Naive thymus-derived CD8-positive, alpha-beta T cell (primary cell): ENCODE results near the gene DAPK2. TPM values are rescaled to one million over a fixed set of nuclear protein-coding genes. Genes with fewer than 3 reads are reported as not detected.
"Not testable (repeated sequence)": the region's sequence is repeated elsewhere in the genome, so short reads cannot be mapped to it uniquely, and the experiment has no call there.

Experiments used
- ATAC-seq, 2 donors: fragments of 150-1000 bp; cut with Tn5 transposase in 1 of 2; sonication (Bioruptor Pico), chemical (Tn5 transposase) in 1 of 2; 1 replicate in 1 of 2; 2 replicates in 1 of 2; pipeline ENCODE4 v1.10.0; 2021; ENCODE audit warnings: mild to moderate bottlenecking in 2 of 2, moderate library complexity in 2 of 2
- POLR2A ChIA-PET: fragments of 350-600 bp; sonication (Branson Sonifier 250); formaldehyde crosslinking; loops from one replicate; lab custom pipeline; 2021; ENCODE audit warnings: antibody characterized with exemption; lab: Charles Lee
- DNase-seq, 10 donors: peaks; one replicate each; pipeline versions ENCODE4 v3.0.0 to v3.0.0-alpha.2; 2020 to 2022
- H3K27ac Mint-ChIP-seq, 10 donors: one replicate each; pipeline ENCODE4 v1.8.0; 2020 to 2022; ENCODE audit warnings: mild to moderate bottlenecking in 10 of 10, mixed read lengths in 10 of 10, moderate library complexity in 4 of 10, inconsistent platforms in 1 of 10
- H3K27me3 Mint-ChIP-seq, 5 donors: one replicate each; pipeline ENCODE4 v1.8.0; 2021 to 2022; ENCODE audit warnings: mixed read lengths in 5 of 5
- H3K36me3 Mint-ChIP-seq, 3 donors: one replicate each; pipeline ENCODE4 v1.8.0; 2020 to 2022; ENCODE audit warnings: mixed read lengths in 3 of 3, mild to moderate bottlenecking in 2 of 3, inconsistent platforms in 1 of 3
- H3K4me1 Mint-ChIP-seq, 4 donors: one replicate each; pipeline ENCODE4 v1.8.0; 2021 to 2022; ENCODE audit warnings: mixed read lengths in 4 of 4
- H3K4me3 Mint-ChIP-seq, 10 donors: one replicate each; pipeline ENCODE4 v1.8.0; 2020 to 2022; ENCODE audit warnings: mild to moderate bottlenecking in 10 of 10, mixed read lengths in 10 of 10, moderate library complexity in 6 of 10, inconsistent platforms in 1 of 10
- H3K9me3 Mint-ChIP-seq, 9 donors: one replicate each; pipeline ENCODE4 v1.8.0; 2020 to 2022; ENCODE audit warnings: mixed read lengths in 9 of 9, mild to moderate bottlenecking in 3 of 9, inconsistent platforms in 1 of 9, moderate library complexity in 1 of 9
- polyA plus RNA-seq, 3 donors: library from polyadenylated mRNA; unstranded; fragments of 300-500 nt; fragmentation: Illumina TruSeq; gene quantifications; one replicate each; pipeline ENCODE4 v1.2.3, GENCODE V29; 2021
- total RNA-seq, 8 experiments: library from RNA in 2 of 8; stranded (reverse) in 2 of 8; gene quantifications; one replicate each; pipeline ENCODE4 v1.2.3 and lab custom pipeline; 2021 to 2026

The DAPK2 gene
- total RNA-seq (1 to 10 TPM; 1.3 to 1.6 TPM), polyA plus RNA-seq (1 to 10 TPM in 2 of 3 donors, under 1 TPM in 1; 0.41 to 4.0 (median 1.1) TPM), total RNA-seq (lab: John Stamatoyannopoulos, UW) (0.19 to 15.8 (median 0.71) reads per million in 6 experiments)

GRCh38 chr15:64046421-64047153, at the start of gene DAPK2:
DAPK2 (minus strand) TSS chr15:64046485; CDS start chr15:64040261, 6,224 bp downstream.
- H3K36me3 Mint-ChIP-seq: no peaks in the 10 kb centered on the region
- ATAC-seq (peak; percentile 84 to 88), DNase-seq (peak; percentile 41 to 76 (median 66))
- POLR2A ChIA-PET: interaction anchor here (0.6 to 1.7 kb wide), 5 partner anchors 10 to 436 kb away, joined by 3 to 6 read pairs (median 5); no protein-coding TSS in a partner anchor
- H3K9me3 Mint-ChIP-seq: no peaks in the 10 kb centered on the region
- peaks cover 5 to 49% (median 9%) of the 10 kb centered on the region in 4 donors for H3K4me1 Mint-ChIP-seq
- peaks cover 4 to 21% (median 18%) of the 10 kb centered on the region in 5 donors for H3K27me3 Mint-ChIP-seq
- H3K4me3 Mint-ChIP-seq: peak within 1 kb of the TSS; percentile 71 to 88 (median 84)
- H3K27ac Mint-ChIP-seq: peak within 1 kb of the TSS in 9 of 10 donors; percentile 19 to 92 (median 73)

GRCh38 chr15:64095431-64095794, 49.1 kb upstream of the DAPK2 start:
- Mint-ChIP-seq H3K27me3 (no peaks in the 10 kb centered on the region), H3K4me3 (peak overlapping the region; percentile 93 to 100 (median 97)), H3K36me3 (peaks cover 0 to 9% (median 2%) of the 10 kb centered on the region in 3 donors), H3K9me3 (no peaks in the 10 kb centered on the region), H3K27ac (peak overlapping the region; percentile 94 to 100 (median 100)), H3K4me1 (peaks cover 37 to 91% (median 84%) of the 10 kb centered on the region in 4 donors)
- POLR2A ChIA-PET: interaction anchor here (0.6 to 3.6 kb wide), 14 partner anchors 9 to 904 kb away, joined by 3 to 27 read pairs (median 4); partner anchors contain the start of genes PPIB, SNX22, TRIP4 and USP3
- DNase-seq: no peak
- no peak for ATAC-seq

GRCh38 chr15:64093627-64094417, 47.5 kb upstream of the DAPK2 start, which contains the start of gene CIAO2A:
CIAO2A (minus strand) TSS chr15:64093838; CDS start chr15:64093768, 70 bp downstream.
- Mint-ChIP-seq H3K4me1 (peaks cover 42 to 89% (median 80%) of the 10 kb centered on the region in 4 donors), H3K27ac (peak within 1 kb of the TSS; percentile 94 to 100 (median 100)), H3K27me3 (no peaks in the 10 kb centered on the region), H3K36me3 (peaks cover 3 to 19% (median 4%) of the 10 kb centered on the region in 3 donors), H3K9me3 (no peaks in the 10 kb centered on the region), H3K4me3 (peak within 1 kb of the TSS; percentile 93 to 100 (median 97))
- POLR2A ChIA-PET: interaction anchor here (0.6 to 3.6 kb wide), 17 partner anchors 9 to 902 kb away, joined by 3 to 27 read pairs (median 4); partner anchors contain the start of genes PPIB, TRIP4 and USP3
- ATAC-seq: peak; percentile 69 to 72
- DNase-seq: peak; percentile 69 to 95 (median 88)

GRCh38 chr15:64092864-64093626, 46.8 kb upstream of the DAPK2 start:
- Mint-ChIP-seq H3K4me1 (peaks cover 41 to 85% (median 75%) of the 10 kb centered on the region in 4 donors), H3K27me3 (no peaks in the 10 kb centered on the region), H3K9me3 (no peaks in the 10 kb centered on the region), H3K27ac (peak overlapping the region; percentile 94 to 100 (median 100)), H3K4me3 (peak overlapping the region; percentile 93 to 100 (median 97)), H3K36me3 (peaks cover 4 to 26% (median 6%) of the 10 kb centered on the region in 3 donors)
- peak in 9 of 10 donors; percentile 2 to 59 (median 16) for DNase-seq
- POLR2A ChIA-PET: interaction anchor here (0.6 to 3.6 kb wide), 16 partner anchors 9 to 901 kb away, joined by 3 to 27 read pairs (median 4); partner anchors contain the start of genes PPIB, TRIP4 and USP3
- peak in 1 of 2 donors; percentile 0 for ATAC-seq

GRCh38 chr15:64092075-64092820, 46.0 kb upstream of the DAPK2 start:
- peaks cover 36 to 77% (median 67%) of the 10 kb centered on the region in 4 donors for H3K4me1 Mint-ChIP-seq
- POLR2A ChIA-PET: interaction anchor here (0.9 kb wide), 1 partner anchor 9 kb away, joined by 7 read pairs; no protein-coding TSS in a partner anchor
- no peaks in the 10 kb centered on the region for H3K27me3 Mint-ChIP-seq
- no peak for ATAC-seq
- peaks cover 4 to 33% (median 10%) of the 10 kb centered on the region in 3 donors for H3K36me3 Mint-ChIP-seq
- peak overlapping the region; percentile 93 to 100 (median 97) for H3K4me3 Mint-ChIP-seq
- H3K9me3 Mint-ChIP-seq: no peaks in the 10 kb centered on the region
- DNase-seq: peak in 3 of 10 donors; percentile 22 to 44 (median 34)
- H3K27ac Mint-ChIP-seq: peak overlapping the region in 9 of 10 donors; percentile 94 to 100 (median 100)

- Mint-ChIP-seq H3K36me3 (peaks cover 4 to 40% (median 10%) of the 10 kb centered on the region in 3 donors), H3K4me1 (peaks cover 29 to 60% (median 51%) of the 10 kb centered on the region in 4 donors), H3K4me3 (peak overlapping the region in 4 of 10 donors; percentile 5 to 51 (median 33)), H3K27ac (peak overlapping the region in 3 of 10 donors; percentile 74 to 82 (median 80)), H3K9me3 (no peaks in the 10 kb centered on the region), H3K27me3 (no peaks in the 10 kb centered on the region)
- DNase-seq (no peak), ATAC-seq (no peak)
- POLR2A ChIA-PET: interaction anchor here (0.5 kb wide), 1 partner anchor 384 kb away, joined by 3 read pairs; no protein-coding TSS in a partner anchor
Observed at GRCh38 chr15:64090527-64090926, 44.2 kb upstream of the DAPK2 start.

- ATAC-seq: no peak
- POLR2A ChIA-PET: interaction anchor here (0.5 to 0.6 kb wide), 2 partner anchors 18 to 630 kb away, joined by 3 to 6 read pairs; no protein-coding TSS in a partner anchor
Observed at GRCh38 chr15:64089543-64090280, 43.4 kb upstream of the DAPK2 start.

GRCh38 chr15:64082757-64083156, 36.5 kb upstream of the DAPK2 start:
- H3K36me3 Mint-ChIP-seq: peaks cover 0 to 51% (median 3%) of the 10 kb centered on the region in 3 donors
- POLR2A ChIA-PET: interaction anchor here (0.5 kb wide), 1 partner anchor 9 kb away, joined by 7 read pairs; no protein-coding TSS in a partner anchor
- DNase-seq: no peak
- no peaks in the 10 kb centered on the region for H3K4me1 Mint-ChIP-seq
- no peaks in the 10 kb centered on the region for H3K27me3 Mint-ChIP-seq
- no peak for ATAC-seq
- no peak overlapping the region for H3K4me3 Mint-ChIP-seq
- H3K9me3 Mint-ChIP-seq: no peaks in the 10 kb centered on the region
- H3K27ac Mint-ChIP-seq: no peak overlapping the region

More at GRCh38 chr15:64089543-64090280, 43.4 kb upstream of the DAPK2 start:
- Mint-ChIP-seq H3K27me3 (no peaks in the 10 kb centered on the region), H3K27ac (peak overlapping the region in 5 of 10 donors; percentile 19 to 79 (median 49)), H3K4me3 (peak overlapping the region in 2 of 10 donors; percentile 36 to 69), H3K36me3 (peaks cover 4 to 43% (median 10%) of the 10 kb centered on the region in 3 donors), H3K9me3 (no peaks in the 10 kb centered on the region), H3K4me1 (peaks cover 27 to 52% (median 42%) of the 10 kb centered on the region in 4 donors)
- DNase-seq: no peak

- H3K9me3 Mint-ChIP-seq, DNase-seq, H3K4me3 Mint-ChIP-seq, ATAC-seq, H3K27me3 Mint-ChIP-seq, POLR2A ChIA-PET: not testable (repeated sequence)
- Mint-ChIP-seq H3K36me3 (peaks cover 0 to 37% (median 5%) of the 10 kb centered on the region in 3 donors), H3K27ac (peak overlapping the region in 2 of 10 donors; percentile 45 to 52), H3K4me1 (peaks cover 2 to 14% (median 5%) of the 10 kb centered on the region in 4 donors)
Observed at GRCh38 chr15:64073496-64073895, 27.2 kb upstream of the DAPK2 start.

- POLR2A ChIA-PET: no interaction called here
- Mint-ChIP-seq H3K36me3 (peaks cover 0 to 35% (median 5%) of the 10 kb centered on the region in 3 donors), H3K9me3 (no peaks in the 10 kb centered on the region), H3K4me1 (peaks cover 4 to 16% (median 8%) of the 10 kb centered on the region in 4 donors), H3K27me3 (no peaks in the 10 kb centered on the region), H3K27ac (peak overlapping the region in 2 of 10 donors; percentile 6 to 79), H3K4me3 (no peak overlapping the region)
- DNase-seq (no peak), ATAC-seq (no peak)
Observed at GRCh38 chr15:64072812-64073211, 26.5 kb upstream of the DAPK2 start.
